Right renal cortex interstitium (tissue), 3 donors: Measurements from ENCODE around the gene MICAL1. TPM values are rescaled to one million over a fixed set of nuclear protein-coding genes. Genes with fewer than 3 reads are reported as not detected.
"Not testable (repeated sequence)": the region's sequence is repeated elsewhere in the genome, so short reads cannot be mapped to it uniquely, and the experiment has no call there.

ENCODE experiments used
- DNase-seq, 3 donors: peaks; one replicate each; pipeline ENCODE4 v3.0.0-alpha.2; 2013; ENCODE audit warnings: low read depth in 3 of 3, low spot score in 2 of 3
- polyA plus RNA-seq, 3 donors: library from polyadenylated mRNA; unstranded; fragments of 120-200 nt; gene quantifications; one replicate each; pipeline ENCODE4 v1.2.1, GENCODE V29; 2013; ENCODE audit not compliant: insufficient read length in 3 of 3

The MICAL1 gene
- polyA plus RNA-seq, 3 donors, result 20.1 to 27.7 (median 22.4) TPM

DNA sequence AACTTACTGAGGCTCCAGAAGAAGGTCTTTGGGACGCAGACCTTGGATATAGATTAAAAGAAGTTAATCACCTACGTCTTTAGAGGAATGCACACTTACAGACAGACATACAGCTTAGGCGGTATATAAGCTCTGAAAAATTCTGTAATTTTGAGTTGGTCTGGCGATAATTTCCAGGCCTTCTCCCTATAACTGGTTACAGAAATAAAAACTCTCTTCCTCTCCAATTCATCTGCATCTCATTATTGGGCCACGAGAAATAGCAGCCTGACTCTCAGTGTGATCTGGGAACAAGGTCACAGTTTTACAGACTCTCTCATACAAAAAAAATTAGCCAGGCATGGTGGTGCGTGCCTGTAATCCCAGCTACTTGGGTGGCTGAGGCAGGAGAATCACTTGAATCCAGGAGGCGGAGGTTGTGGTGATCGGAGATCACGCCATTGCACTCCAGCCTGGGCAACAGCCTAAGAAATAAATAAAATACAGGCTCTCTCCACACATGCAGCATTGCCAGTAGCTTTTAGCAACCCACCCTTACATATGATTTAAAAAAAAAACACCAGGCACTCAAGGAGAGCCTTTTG lies 22.7 kb upstream of the MICAL1 start:
- DNase-seq, result no peak

DNA sequence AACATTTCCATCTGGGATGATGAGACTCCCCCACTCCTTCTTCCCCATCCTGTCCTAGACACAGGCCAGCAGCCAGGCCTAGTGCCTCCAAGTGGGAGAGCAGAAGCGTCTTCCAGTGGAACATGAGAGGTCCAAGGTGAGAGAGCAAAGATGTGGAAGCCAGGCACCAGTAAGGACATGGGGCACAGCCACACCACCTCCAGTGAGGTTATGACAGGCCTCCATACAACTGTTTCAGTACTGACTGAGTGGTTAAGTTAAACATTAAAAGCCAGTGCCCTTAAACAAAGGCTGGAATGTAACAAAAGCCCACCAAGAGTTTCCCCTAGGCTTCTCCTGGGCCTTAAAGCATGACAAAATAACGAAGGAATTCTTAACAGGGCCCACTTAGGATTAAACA lies 22.2 kb upstream of the MICAL1 start:
- no peak for DNase-seq

GRCh38 chr6:109477184-109477583 lies 21.6 kb upstream of the MICAL1 start:
- DNase-seq, result no peak

DNA sequence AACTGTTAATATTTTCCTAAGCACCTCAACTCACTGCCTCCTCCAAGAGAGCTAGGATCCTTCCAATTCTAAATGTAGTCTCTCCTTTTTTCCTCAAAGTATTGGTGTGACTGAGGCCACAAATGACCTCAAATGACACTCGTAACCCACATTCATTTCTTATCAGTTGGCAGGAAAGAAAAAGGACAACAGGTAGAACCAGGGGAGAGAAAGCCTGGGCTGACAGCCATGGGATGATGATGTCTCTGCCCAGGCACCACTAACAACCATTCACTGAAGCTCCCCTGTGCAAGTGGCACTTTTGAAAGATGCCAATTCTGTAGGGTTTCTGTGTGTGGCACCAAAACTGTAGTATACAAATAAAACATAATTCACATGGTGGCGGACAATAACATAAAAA lies 20.1 kb upstream of the MICAL1 start:
- DNase-seq, result no peak

DNA sequence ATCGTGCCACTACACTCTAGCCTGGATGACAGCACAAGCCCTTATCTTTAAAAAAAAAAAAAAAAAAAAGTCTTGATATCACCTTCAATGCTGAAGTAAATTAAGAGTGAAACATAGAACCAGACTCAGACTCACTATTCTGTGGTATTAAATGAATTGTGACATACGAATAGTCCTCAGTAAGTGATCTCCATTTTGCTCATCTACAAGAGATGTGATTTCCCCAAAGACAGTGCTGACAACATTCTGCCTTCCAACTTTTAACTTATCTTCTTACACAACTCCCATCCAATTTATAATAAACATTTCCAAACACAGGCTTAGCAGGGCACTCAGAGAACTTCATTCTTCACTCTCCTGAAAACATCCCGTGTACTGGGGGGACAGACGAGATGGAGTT lies 19.4 kb upstream of the MICAL1 start:
- no peak for DNase-seq

DNA sequence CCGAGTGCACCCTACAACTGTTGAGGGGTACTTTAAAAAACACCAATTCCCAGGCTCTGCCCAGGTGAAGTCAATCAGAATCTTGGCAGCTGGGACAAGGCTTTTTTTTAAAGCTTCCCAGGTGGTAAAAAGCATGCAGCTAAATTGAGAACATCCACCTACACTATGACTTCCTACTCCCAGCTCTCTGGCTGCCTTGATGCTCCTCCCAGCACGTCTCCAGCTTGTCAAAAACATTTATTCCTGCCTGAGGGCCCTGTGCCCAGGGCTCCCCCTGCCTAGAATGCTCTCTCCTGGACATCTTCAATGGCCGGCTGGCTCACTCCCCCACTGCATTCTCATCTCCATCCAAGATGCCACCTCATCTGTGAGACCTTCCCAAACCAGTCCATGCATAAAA lies 17.5 kb upstream of the MICAL1 start:
- no peak for DNase-seq

GRCh38 chr6:109472132-109472995 lies 16.8 kb upstream of the MICAL1 start:
- no peak for DNase-seq

DNA sequence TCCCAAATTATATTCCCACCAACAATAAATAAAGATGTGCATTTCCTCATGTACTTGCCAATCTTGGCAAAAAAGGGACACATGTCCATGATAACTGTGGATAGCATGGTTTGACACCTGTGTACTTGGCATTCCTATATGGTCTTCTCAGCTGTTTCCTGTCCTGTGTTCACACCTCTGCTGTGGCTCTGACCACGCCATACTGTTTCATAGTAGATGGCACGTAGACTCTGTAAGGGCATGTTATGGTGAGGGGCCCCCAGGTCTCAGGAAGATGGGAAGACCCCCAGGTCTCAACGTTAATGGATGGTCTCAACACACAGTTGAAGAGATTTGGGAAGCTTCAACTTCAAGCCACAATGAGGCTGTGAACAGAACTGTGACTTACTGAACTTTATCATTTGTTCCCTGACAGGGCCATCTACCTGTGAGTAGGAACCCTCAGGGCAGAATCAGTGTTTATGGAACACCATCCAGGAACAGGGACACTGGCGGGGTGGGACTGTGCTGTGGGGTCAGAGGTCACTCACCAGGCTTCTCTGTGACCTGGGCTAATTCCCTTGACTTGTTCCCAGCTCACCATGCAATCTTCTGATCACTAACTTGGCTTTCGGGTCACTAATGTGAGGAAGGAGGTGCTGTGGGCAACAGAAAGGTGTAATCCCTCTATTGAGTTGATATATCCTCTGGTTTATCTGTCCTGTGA lies 15.7 kb upstream of the MICAL1 start:
- DNase-seq, result no peak

- DNase-seq, result no peak
Measured at GRCh38 chr6:109469591-109470189, 14.1 kb upstream of the MICAL1 start.

DNA sequence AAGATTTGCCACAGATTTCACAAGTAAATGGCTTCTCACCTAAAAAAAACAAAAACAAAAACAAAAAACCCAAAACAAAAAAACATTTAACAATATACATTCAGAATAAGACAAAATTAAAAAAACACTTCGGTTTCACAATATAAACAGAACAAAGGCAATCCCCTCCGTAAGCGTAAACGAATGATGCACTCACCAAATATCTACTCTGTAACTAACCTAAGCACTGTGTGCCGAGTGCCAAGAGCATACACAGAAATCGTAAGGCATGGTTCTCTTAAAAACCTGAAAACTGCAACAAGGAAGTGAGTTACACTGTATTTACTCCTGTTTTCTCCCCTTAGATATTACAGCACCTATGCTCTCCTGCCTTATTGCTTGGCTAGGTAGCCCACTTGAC lies 12.1 kb upstream of the MICAL1 start:
- no peak for DNase-seq

DNA sequence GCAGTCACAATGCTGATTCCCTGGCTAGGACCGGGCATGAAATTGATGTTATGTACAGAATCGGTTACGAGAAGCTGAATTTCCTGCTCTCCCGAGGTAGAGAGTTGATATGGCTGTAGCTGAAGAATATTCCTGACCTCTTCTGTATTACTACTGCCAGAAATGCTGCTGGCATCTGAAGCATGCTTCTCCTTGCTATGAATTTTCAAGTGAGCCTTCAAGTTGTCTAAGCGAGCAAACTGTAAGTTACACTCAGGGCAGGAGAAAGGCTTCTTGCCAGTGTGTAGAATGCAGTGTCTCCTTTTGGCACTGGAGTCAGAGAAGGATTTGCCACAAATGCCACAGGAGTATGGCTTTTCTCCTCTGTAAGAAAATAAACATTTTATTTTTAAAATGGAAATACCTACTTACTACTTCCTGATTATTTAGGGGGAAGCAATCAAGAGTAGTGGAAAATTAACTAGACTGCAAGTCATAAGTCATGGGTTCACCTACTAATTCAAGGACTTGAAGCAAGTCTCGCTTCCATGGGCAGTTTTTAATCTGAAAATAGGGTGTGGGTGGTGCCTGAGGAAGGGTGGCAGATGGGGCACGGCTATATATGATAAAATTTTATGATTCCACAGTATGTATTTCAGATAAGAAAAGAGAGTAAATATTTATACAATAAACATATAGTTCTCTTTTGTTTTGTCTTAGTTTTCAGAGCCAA lies 10.8 kb upstream of the MICAL1 start:
- no peak for DNase-seq

GRCh38 chr6:109465772-109466171 lies 10.2 kb upstream of the MICAL1 start:
- DNase-seq, result no peak

- DNase-seq, result no peak
Measured at GRCh38 chr6:109461733-109462526, 6.4 kb upstream of the MICAL1 start.

- DNase-seq, result not testable (repeated sequence)
Measured at GRCh38 chr6:109461205-109461604, 5.6 kb upstream of the MICAL1 start.

GRCh38 chr6:109460161-109460829 lies 4.7 kb upstream of the MICAL1 start:
- DNase-seq, result no peak

- no peak for DNase-seq
Measured at GRCh38 chr6:109458774-109459531, 3.4 kb upstream of the MICAL1 start.

- DNase-seq, result no peak
Measured at GRCh38 chr6:109457562-109457996, 2.0 kb upstream of the MICAL1 start.

GRCh38 chr6:109456710-109457561 lies 1.4 kb upstream of the MICAL1 start:
- no peak for DNase-seq
